ENCODE measurements around the gene STMN3.
"Not testable (repeated sequence)": the region's sequence is repeated elsewhere in the genome, so short reads cannot be mapped to it uniquely, and the experiment has no call there.

GRCh38 chr20:63660174-63660573 lies 7.0 kb upstream of the STMN3 start:
- not testable (repeated sequence) for TF ChIP-seq POLR2AphosphoS5 (IDR thresholded peaks at IDR 0.05; ENCODE audit: insufficient read depth in 1 of 2, low read depth in 1 of 2); POLR2A (IDR thresholded peaks at IDR 0.05)
- TF ChIP-seq, protein P1, sequence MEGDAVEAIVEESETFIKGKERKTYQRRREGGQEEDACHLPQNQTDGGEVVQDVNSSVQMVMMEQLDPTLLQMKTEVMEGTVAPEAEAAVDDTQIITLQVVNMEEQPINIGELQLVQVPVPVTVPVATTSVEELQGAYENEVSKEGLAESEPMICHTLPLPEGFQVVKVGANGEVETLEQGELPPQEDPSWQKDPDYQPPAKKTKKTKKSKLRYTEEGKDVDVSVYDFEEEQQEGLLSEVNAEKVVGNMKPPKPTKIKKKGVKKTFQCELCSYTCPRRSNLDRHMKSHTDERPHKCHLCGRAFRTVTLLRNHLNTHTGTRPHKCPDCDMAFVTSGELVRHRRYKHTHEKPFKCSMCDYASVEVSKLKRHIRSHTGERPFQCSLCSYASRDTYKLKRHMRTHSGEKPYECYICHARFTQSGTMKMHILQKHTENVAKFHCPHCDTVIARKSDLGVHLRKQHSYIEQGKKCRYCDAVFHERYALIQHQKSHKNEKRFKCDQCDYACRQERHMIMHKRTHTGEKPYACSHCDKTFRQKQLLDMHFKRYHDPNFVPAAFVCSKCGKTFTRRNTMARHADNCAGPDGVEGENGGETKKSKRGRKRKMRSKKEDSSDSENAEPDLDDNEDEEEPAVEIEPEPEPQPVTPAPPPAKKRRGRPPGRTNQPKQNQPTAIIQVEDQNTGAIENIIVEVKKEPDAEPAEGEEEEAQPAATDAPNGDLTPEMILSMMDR (IDR thresholded peaks at IDR 0.05): not testable (repeated sequence)

Data from vagina (tissue), 2 donors.